Esophagus squamous epithelium (tissue), 4 donors: ENCODE results near the gene ATP8A2.

Experiments used
- POLR2A ChIP-seq, 4 donors: fragments of 450-650 bp; IDR thresholded peaks; one replicate each; pipeline ENCODE4 v1.6.1; 2017; ENCODE audit warnings: antibody characterized with exemption in 4 of 4, mild to moderate bottlenecking in 4 of 4, moderate library complexity in 3 of 4
- TF ChIP-seq, protein P1 (sequence below), 6 experiments: fragments of 450-650 bp in 4 of 6; fragments of 200-600 bp in 2 of 6; sonication (generic) in 2 of 6; IDR thresholded peaks; one replicate each; pipeline ENCODE4 v1.5.1; 2016 to 2019; ENCODE audit warnings: antibody characterized with exemption in 6 of 6, mild to moderate bottlenecking in 4 of 6, moderate library complexity in 4 of 6

- TF ChIP-seq, protein P1, sequence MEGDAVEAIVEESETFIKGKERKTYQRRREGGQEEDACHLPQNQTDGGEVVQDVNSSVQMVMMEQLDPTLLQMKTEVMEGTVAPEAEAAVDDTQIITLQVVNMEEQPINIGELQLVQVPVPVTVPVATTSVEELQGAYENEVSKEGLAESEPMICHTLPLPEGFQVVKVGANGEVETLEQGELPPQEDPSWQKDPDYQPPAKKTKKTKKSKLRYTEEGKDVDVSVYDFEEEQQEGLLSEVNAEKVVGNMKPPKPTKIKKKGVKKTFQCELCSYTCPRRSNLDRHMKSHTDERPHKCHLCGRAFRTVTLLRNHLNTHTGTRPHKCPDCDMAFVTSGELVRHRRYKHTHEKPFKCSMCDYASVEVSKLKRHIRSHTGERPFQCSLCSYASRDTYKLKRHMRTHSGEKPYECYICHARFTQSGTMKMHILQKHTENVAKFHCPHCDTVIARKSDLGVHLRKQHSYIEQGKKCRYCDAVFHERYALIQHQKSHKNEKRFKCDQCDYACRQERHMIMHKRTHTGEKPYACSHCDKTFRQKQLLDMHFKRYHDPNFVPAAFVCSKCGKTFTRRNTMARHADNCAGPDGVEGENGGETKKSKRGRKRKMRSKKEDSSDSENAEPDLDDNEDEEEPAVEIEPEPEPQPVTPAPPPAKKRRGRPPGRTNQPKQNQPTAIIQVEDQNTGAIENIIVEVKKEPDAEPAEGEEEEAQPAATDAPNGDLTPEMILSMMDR (IDR thresholded peaks at IDR 0.05), result no peak
- no peak for TF ChIP-seq POLR2A (IDR thresholded peaks at IDR 0.05)
These were observed 688.6 kb downstream of the ATP8A2 start for GRCh38 chr13:26060357-26060756.
